Measurements from ENCODE around the gene DCAF15. TPM values are rescaled to one million over a fixed set of nuclear protein-coding genes. Genes with fewer than 3 reads are reported as not detected.
"Not testable (repeated sequence)": the region's sequence is repeated elsewhere in the genome, so short reads cannot be mapped to it uniquely, and the experiment has no call there.

DCAF15 gene
- total RNA-seq, 1 experiment from 2014 or later = 15.1 TPM

DNA sequence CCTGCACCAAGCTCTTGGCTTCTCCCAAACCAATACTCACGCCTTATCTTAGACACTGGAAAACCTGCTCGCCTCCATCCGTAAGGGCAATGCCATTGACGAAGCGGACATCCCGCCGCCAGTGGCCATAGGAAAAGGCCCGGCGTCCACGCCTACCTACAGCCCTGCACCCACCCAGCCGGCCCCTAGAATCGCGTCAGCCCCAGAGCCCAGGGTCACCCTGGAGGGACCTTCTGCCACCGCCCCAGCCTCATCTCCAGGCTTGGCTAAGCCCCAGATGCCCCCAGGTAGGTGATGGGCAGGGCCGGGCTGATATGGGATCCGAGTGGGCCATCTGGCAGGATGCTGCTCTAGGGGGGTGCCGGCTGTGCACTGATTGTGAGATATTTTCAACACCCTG, 39.0 kb upstream of the DCAF15 start:
- H3K9me3 ChIP-seq (ENCODE audit: low read length) = no peaks in the 10 kb centered on the region
- no peak overlapping the region for H2AFZ ChIP-seq (ENCODE audit: low read length)
- H3K36me3 ChIP-seq (ENCODE audit: insufficient read depth, low read length) = no peaks in the 10 kb centered on the region; the same call in 1 of the 2 replicates
- H3K4me1 ChIP-seq (ENCODE audit: low read length) = no peaks in the 10 kb centered on the region
- no peaks in the 10 kb centered on the region for H3K79me2 ChIP-seq (ENCODE audit: low read length)
- H3K9me2 ChIP-seq (replicated peaks; ENCODE audit: insufficient read depth, low read length) = no peaks in the 10 kb centered on the region
- H3K4me2 ChIP-seq (ENCODE audit: low read depth, low read length, poor library complexity, severe bottlenecking) = no peak overlapping the region
- no peak for DNase-seq
- no peak overlapping the region for H3K27ac ChIP-seq (ENCODE audit: low read length)
- H3K27me3 ChIP-seq (ENCODE audit: low read length) = no peaks in the 10 kb centered on the region
- H4K20me1 ChIP-seq (ENCODE audit: insufficient read depth, low read depth, low read length) = no peaks in the 10 kb centered on the region
- H3K4me3 ChIP-seq (ENCODE audit: low read length) = no peak overlapping the region
- H3K9ac ChIP-seq (ENCODE audit: low read length) = no peak overlapping the region

DNA sequence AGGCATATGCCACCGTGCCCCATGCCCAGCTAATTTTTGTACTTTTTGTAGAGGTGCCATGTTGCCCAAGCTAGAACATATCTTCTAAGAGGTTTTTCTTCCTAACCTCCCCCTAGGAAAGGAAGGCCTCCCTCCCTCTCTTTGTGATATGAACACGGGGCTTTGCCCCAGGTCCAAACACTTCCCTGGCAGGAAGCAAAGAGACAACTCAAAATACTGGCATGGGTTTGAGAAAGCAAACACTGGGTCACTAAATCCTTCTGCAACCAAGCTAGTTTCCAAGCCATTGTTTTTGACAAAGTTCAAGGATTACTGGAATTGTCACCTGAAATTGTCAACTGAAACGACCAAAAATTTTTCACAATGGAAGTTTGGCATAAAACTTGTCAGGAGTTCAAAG, 37.5 kb upstream of the DCAF15 start:
- no peak overlapping the region for H2AFZ ChIP-seq (ENCODE audit: low read length)
- no peaks in the 10 kb centered on the region for H3K27me3 ChIP-seq (ENCODE audit: low read length)
- no peak overlapping the region for H3K4me2 ChIP-seq (ENCODE audit: low read depth, low read length, poor library complexity, severe bottlenecking)
- no peak overlapping the region for H3K9ac ChIP-seq (ENCODE audit: low read length)
- H3K36me3 ChIP-seq (ENCODE audit: insufficient read depth, low read length) = peaks cover 10% of the 10 kb centered on the region
- H4K20me1 ChIP-seq (ENCODE audit: insufficient read depth, low read depth, low read length) = no peaks in the 10 kb centered on the region
- no peaks in the 10 kb centered on the region for H3K4me1 ChIP-seq (ENCODE audit: low read length)
- no peak for DNase-seq
- no peaks in the 10 kb centered on the region for H3K9me2 ChIP-seq (replicated peaks; ENCODE audit: insufficient read depth, low read length)
- H3K9me3 ChIP-seq (ENCODE audit: low read length) = no peaks in the 10 kb centered on the region
- no peak overlapping the region for H3K4me3 ChIP-seq (ENCODE audit: low read length)
- H3K27ac ChIP-seq (ENCODE audit: low read length) = no peak overlapping the region
- no peaks in the 10 kb centered on the region for H3K79me2 ChIP-seq (ENCODE audit: low read length)

DNA sequence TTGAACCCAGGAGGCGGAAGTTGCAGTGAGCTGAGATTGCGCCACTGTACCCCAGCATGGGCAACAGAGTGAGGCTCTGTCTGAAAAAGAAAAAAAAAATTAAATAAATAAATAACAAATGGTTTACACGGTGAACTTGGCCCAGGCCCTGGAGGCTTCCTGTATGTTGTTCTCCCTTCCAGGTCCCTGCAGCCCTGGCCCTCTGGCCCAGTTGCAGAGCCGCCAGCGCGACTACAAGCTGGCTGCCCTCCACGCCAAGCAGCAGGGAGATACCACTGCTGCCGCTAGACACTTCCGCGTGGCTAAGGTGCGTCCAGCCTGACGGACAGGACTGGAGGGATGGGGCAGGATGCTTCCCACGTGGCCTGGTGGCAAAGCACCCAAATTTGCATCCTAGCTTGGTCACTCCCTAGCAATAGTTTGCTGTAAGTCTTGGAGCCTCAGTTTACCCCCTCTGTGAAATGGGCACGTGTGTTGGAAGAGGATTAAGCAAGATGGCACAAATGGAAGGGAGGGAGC, 34.4 kb upstream of the DCAF15 start:
- H3K4me1 ChIP-seq (ENCODE audit: low read length) = no peaks in the 10 kb centered on the region
- no peak overlapping the region for H3K4me2 ChIP-seq (ENCODE audit: low read depth, low read length, poor library complexity, severe bottlenecking)
- no peaks in the 10 kb centered on the region for H4K20me1 ChIP-seq (ENCODE audit: insufficient read depth, low read depth, low read length)
- H3K79me2 ChIP-seq (ENCODE audit: low read length) = no peaks in the 10 kb centered on the region
- no peak for DNase-seq
- H3K27ac ChIP-seq (ENCODE audit: low read length) = no peak overlapping the region
- peaks cover 5% of the 10 kb centered on the region for H3K9me3 ChIP-seq (ENCODE audit: low read length)
- no peaks in the 10 kb centered on the region for H3K9me2 ChIP-seq (replicated peaks; ENCODE audit: insufficient read depth, low read length)
- H3K9ac ChIP-seq (ENCODE audit: low read length) = no peak overlapping the region
- H2AFZ ChIP-seq (ENCODE audit: low read length) = no peak overlapping the region
- H3K4me3 ChIP-seq (ENCODE audit: low read length) = no peak overlapping the region
- no peaks in the 10 kb centered on the region for H3K27me3 ChIP-seq (ENCODE audit: low read length)
- H3K36me3 ChIP-seq (ENCODE audit: insufficient read depth, low read length) = peaks cover 34% of the 10 kb centered on the region

DNA sequence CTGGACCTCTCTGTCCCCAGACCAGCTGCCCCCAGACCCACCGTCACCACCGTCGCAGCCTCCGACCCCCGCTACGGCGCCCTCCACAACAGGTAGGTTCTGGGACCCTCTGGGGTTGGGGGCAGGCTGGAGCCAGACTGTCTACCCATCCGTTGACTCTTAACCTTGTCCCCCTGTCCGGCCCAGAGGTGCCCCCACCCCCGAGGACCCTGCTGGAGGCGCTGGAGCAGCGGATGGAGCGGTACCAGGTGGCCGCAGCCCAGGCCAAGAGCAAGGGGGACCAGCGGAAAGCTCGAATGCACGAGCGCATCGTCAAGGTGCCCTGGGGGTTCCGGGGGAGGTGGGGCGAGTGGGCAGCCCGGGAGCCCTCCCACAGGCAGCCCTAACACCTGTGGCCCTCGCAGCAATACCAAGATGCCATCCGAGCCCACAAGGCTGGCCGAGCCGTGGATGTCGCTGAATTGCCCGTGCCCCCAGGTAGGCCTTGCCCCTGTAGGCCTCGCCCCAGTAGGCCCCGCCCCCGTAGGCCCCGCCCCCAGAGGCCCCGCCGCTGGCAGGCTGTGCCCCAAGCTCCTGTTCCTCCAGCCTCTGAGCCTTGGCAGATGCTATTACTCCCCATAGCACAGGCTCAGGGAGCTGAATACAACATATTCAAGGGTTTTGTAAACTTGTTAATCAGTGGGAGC, 33.4 kb upstream of the DCAF15 start:
- Histone ChIP-seq H3K79me2 (ENCODE audit: low read length) (no peaks in the 10 kb centered on the region), H3K9me2 (replicated peaks; ENCODE audit: insufficient read depth, low read length) (no peaks in the 10 kb centered on the region), H2AFZ (ENCODE audit: low read length) (no peak overlapping the region), H4K20me1 (ENCODE audit: insufficient read depth, low read depth, low read length) (no peaks in the 10 kb centered on the region), H3K4me3 (ENCODE audit: low read length) (no peak overlapping the region), H3K9ac (ENCODE audit: low read length) (no peak overlapping the region), H3K9me3 (ENCODE audit: low read length) (peaks cover 5% of the 10 kb centered on the region), H3K4me2 (ENCODE audit: low read depth, low read length, poor library complexity, severe bottlenecking) (no peak overlapping the region), H3K27ac (ENCODE audit: low read length) (no peak overlapping the region), H3K27me3 (ENCODE audit: low read length) (no peaks in the 10 kb centered on the region), H3K36me3 (ENCODE audit: insufficient read depth, low read length) (peaks cover 34% of the 10 kb centered on the region), H3K4me1 (ENCODE audit: low read length) (no peaks in the 10 kb centered on the region)
- DNase-seq = no peak

DNA sequence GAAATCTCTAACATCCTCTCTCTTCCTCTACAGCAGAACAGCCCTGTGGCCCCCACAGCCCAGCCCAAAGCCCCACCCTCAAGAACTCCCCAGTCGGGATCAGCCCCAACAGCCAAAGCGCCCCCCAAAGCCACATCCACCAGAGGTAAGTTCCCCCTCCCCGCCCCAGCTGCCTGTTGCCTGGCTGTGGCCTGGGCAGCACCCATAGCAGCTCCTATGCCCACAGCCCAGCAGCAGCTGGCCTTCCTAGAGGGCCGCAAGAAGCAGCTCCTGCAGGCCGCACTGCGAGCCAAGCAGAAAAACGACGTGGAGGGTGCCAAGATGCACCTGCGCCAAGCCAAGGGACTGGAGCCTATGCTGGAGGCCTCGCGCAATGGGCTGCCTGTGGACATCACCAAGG, 31.8 kb upstream of the DCAF15 start:
- no peaks in the 10 kb centered on the region for H3K4me1 ChIP-seq (ENCODE audit: low read length)
- H2AFZ ChIP-seq (ENCODE audit: low read length) = no peak overlapping the region

DNA sequence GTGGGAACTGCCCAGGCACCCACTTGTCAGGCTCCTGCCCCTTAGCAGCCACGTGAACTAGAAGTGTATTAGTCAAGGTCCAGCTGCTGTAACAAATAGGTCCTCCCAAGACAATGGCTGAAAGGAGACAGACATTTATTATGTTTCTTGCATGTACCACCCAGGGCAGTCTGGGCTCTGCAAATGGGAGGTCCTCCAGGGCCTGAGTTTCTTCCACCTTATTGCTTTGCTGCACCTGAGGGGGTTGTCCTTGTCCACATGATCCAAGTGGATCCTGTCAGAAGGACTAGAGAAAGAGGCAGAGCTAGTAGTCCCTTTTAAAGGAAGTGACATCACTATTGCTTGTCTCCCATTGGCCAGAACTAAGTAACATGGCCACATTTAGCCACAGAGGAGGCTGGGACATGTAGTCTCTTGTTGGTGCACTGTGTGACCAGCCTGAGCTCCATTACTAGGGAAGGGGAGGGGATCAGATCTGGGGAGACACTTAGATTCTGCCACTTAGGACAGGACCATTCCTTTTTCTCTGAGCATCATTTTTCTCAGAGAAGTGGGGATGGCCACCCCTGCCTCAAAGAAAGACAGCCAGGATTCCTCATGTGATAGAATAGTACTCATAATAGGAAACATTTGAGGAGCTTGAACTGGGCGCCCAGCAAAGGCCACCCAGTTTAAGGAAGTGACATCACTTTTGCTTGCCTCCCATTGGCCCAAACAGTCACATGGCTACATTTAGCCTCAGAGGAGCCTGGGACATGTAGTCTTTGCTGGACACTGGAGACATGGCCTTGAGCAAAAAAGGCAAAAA, 31.2 kb upstream of the DCAF15 start:
- no peak overlapping the region for H3K4me2 ChIP-seq (ENCODE audit: low read depth, low read length, poor library complexity, severe bottlenecking)
- no peaks in the 10 kb centered on the region for H3K4me1 ChIP-seq (ENCODE audit: low read length)
- H3K9ac ChIP-seq (ENCODE audit: low read length) = no peak overlapping the region
- no peaks in the 10 kb centered on the region for H3K9me2 ChIP-seq (replicated peaks; ENCODE audit: insufficient read depth, low read length)
- H3K27me3 ChIP-seq (ENCODE audit: low read length) = no peaks in the 10 kb centered on the region
- no peaks in the 10 kb centered on the region for H3K79me2 ChIP-seq (ENCODE audit: low read length)
- H3K27ac ChIP-seq (ENCODE audit: low read length) = no peak overlapping the region
- no peak overlapping the region; the same call in 1 of the 2 replicates for H2AFZ ChIP-seq (ENCODE audit: low read length)
- no peaks in the 10 kb centered on the region for H4K20me1 ChIP-seq (ENCODE audit: insufficient read depth, low read depth, low read length)
- peaks cover 34% of the 10 kb centered on the region for H3K36me3 ChIP-seq (ENCODE audit: insufficient read depth, low read length)
- no peak overlapping the region for H3K4me3 ChIP-seq (ENCODE audit: low read length)
- peaks cover 5% of the 10 kb centered on the region for H3K9me3 ChIP-seq (ENCODE audit: low read length)
- DNase-seq = peak; percentile 90

More for the DNA sequence above, 31.8 kb upstream of the DCAF15 start:
- H3K79me2 ChIP-seq (ENCODE audit: low read length) = no peaks in the 10 kb centered on the region
- DNase-seq = no peak
- no peak overlapping the region for H3K9ac ChIP-seq (ENCODE audit: low read length)
- no peaks in the 10 kb centered on the region for H3K9me2 ChIP-seq (replicated peaks; ENCODE audit: insufficient read depth, low read length)
- H3K27me3 ChIP-seq (ENCODE audit: low read length) = no peaks in the 10 kb centered on the region
- H4K20me1 ChIP-seq (ENCODE audit: insufficient read depth, low read depth, low read length) = no peaks in the 10 kb centered on the region
- no peak overlapping the region for H3K27ac ChIP-seq (ENCODE audit: low read length)
- no peak overlapping the region for H3K4me3 ChIP-seq (ENCODE audit: low read length)
- no peak overlapping the region for H3K4me2 ChIP-seq (ENCODE audit: low read depth, low read length, poor library complexity, severe bottlenecking)
- peaks cover 34% of the 10 kb centered on the region for H3K36me3 ChIP-seq (ENCODE audit: insufficient read depth, low read length)
- peaks cover 5% of the 10 kb centered on the region for H3K9me3 ChIP-seq (ENCODE audit: low read length)

DNA sequence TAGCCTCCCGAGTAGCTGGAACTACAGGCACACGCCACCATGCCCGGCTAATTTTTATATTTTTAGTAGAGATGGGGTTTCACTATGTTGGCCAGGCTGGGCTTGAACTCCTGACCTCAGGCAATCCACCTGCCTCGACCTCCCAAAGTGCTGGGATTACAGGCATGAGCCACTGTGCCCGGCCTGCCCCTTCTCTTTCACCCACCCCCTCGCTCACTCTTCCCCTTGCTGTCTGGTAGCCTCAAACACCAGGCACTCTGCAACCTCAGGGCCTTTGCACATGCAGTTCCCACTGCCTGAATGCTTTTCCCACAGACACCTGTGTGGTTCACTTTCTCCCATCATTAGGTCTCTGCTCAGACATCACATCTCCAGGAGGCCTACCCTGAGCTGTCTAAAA, 30.2 kb upstream of the DCAF15 start:
- not testable (repeated sequence) for H2AFZ ChIP-seq (ENCODE audit: low read length); H3K27ac ChIP-seq (ENCODE audit: low read length); H3K9me2 ChIP-seq (replicated peaks; ENCODE audit: insufficient read depth, low read length); H4K20me1 ChIP-seq (ENCODE audit: insufficient read depth, low read depth, low read length); H3K79me2 ChIP-seq (ENCODE audit: low read length); DNase-seq; H3K4me2 ChIP-seq (ENCODE audit: low read depth, low read length, poor library complexity, severe bottlenecking); H3K4me3 ChIP-seq (ENCODE audit: low read length); H3K9me3 ChIP-seq (ENCODE audit: low read length); H3K4me1 ChIP-seq (ENCODE audit: low read length); H3K27me3 ChIP-seq (ENCODE audit: low read length); H3K9ac ChIP-seq (ENCODE audit: low read length)
- H3K36me3 ChIP-seq (ENCODE audit: insufficient read depth, low read length) = peaks cover 34% of the 10 kb centered on the region

DNA sequence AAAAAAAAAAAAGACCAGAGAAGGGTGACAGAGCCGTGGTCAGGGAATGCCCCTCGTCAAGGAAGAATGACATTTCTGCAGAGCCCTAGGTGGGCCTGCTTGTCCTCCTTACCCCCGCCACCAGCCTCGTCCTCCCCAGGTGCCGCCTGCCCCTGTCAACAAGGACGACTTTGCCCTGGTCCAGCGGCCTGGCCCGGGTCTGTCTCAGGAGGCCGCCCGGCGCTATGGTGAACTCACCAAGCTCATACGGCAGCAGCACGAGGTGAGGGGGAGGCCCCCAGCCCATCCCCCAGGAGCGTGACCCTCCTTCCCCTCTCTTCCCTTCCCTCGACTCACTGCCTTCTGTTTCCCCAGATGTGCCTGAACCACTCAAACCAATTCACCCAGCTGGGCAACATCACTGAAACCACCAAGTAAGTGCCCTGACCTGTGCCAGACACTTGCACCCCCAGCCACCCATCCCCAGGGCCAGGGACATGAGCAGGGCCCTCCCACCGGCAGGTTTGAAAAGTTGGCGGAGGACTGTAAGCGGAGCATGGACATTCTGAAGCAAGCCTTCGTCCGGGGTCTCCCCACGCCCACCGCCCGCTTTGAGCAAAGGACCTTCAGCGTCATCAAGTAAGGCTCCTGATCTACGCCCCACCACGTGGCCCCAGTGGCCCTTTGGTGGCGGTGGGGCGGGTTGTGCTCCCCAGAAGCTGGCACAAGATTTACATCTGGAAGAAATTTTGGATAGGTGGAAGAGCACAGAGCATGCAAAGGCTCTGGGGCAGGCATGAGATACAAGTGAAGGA, 28.9 kb upstream of the DCAF15 start:
- Histone ChIP-seq H4K20me1 (ENCODE audit: insufficient read depth, low read depth, low read length) (no peaks in the 10 kb centered on the region), H3K36me3 (ENCODE audit: insufficient read depth, low read length) (peaks cover 34% of the 10 kb centered on the region), H2AFZ (ENCODE audit: low read length) (no peak overlapping the region), H3K9me2 (replicated peaks; ENCODE audit: insufficient read depth, low read length) (no peaks in the 10 kb centered on the region), H3K27me3 (ENCODE audit: low read length) (no peaks in the 10 kb centered on the region), H3K9ac (ENCODE audit: low read length) (no peak overlapping the region), H3K4me1 (ENCODE audit: low read length) (no peaks in the 10 kb centered on the region), H3K79me2 (ENCODE audit: low read length) (no peaks in the 10 kb centered on the region), H3K9me3 (ENCODE audit: low read length) (peaks cover 5% of the 10 kb centered on the region), H3K27ac (ENCODE audit: low read length) (no peak overlapping the region), H3K4me2 (ENCODE audit: low read depth, low read length, poor library complexity, severe bottlenecking) (no peak overlapping the region), H3K4me3 (ENCODE audit: low read length) (no peak overlapping the region)
- DNase-seq = no peak
